Nucleus accumbens (tissue), 56 donors: ENCODE results near the gene UPK1B.
"Not testable (repeated sequence)": the region's sequence is repeated elsewhere in the genome, so short reads cannot be mapped to it uniquely, and the experiment has no call there.

Source experiments
- DNase-seq, 56 donors: peaks; one replicate each; lab custom pipeline; 2025; lab: John Stamatoyannopoulos, UW

UPK1B gene

GRCh38 chr3:119243058-119243529, 69.7 kb downstream of the UPK1B start:
- DNase-seq, result not testable (repeated sequence)

- no peak for DNase-seq
Measured at GRCh38 chr3:119243712-119244111, 70.3 kb downstream of the UPK1B start.

GRCh38 chr3:119245778-119246177, 72.4 kb downstream of the UPK1B start:
- DNase-seq, result peak in 5 of 56 donors; percentile 3 to 47 (median 18)
